Measurements from ENCODE around the gene GLI1.

The GLI1 gene

DNA sequence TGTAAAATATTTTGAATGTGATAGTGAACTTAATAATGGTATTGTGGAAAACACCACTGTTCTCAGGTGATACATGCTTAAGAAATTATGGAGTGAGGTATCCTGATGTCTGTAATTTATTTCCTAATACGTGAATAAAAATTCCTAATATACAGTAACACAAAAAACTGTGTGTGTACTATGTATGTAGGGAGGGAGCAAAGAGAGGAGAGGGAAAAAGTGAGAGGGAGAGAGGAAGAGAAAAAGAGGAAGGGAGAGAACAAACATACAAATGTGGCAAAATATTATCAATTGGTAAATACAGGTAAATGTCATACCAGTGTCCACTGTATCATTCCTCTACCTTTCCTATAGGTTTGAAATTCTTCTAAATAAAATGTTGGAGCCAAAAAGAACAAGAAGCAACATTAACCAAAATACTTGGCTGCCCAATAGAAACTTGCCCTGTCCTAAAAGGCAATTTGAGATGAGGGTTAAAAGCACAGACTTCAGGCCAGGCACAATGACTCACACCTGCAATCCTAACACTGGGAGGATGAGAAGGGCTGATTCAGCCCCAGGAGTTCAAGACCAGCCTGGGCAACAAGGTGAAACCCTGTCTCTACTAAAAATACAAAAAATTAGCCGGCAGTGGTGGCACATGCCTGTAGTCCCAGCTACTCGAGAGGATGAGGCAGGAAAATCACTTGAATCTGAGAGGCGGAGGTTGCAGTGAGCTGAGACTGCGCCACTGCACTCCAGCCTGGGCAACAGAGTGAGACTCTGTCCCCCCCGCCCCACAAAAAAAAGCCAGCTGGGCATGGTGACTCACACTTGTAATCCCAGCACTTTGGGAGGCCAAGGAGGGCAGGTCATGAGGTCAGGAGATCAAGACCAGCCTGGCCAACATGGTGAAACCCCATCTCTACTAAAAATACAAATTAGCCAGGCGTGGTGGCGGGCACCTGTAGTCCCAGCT is 43.3 kb upstream of the GLI1 start:
- Histone ChIP-seq H3K27me3 (ENCODE audit: low read length) (no peaks in the 10 kb centered on the region), H4K20me1 (ENCODE audit: low read depth, low read length) (no peaks in the 10 kb centered on the region), H3K9me2 (replicated peaks; ENCODE audit: insufficient read depth, low read length) (no peaks in the 10 kb centered on the region), H3K27ac (ENCODE audit: low read depth, low read length) (no peak overlapping the region), H3K4me2 (ENCODE audit: low read depth, low read length, poor library complexity, severe bottlenecking) (no peak overlapping the region), H3K79me2 (ENCODE audit: insufficient read depth, low read length) (peaks cover 70% of the 10 kb centered on the region), H3K4me3 (ENCODE audit: insufficient read depth, low read length, poor library complexity, severe bottlenecking) (no peak overlapping the region), H3K9me3 (ENCODE audit: insufficient read depth, low read length) (no peaks in the 10 kb centered on the region), H3K9ac (ENCODE audit: low read length) (no peak overlapping the region), H3K36me3 (ENCODE audit: low read length) (no peaks in the 10 kb centered on the region), H2AFZ (ENCODE audit: low read depth, low read length, severe bottlenecking) (no peak overlapping the region), H3F3A (ENCODE audit: insufficient read depth) (peaks cover 3% of the 10 kb centered on the region; the same call in 1 of the 2 replicates)
- TF ChIP-seq EZH2phosphoT487 (conservative IDR thresholded peaks at IDR 0.05; ENCODE audit: low read length), result no peak
- TF ChIP-seq CTCF (IDR thresholded peaks at IDR 0.05; ENCODE audit: insufficient read depth, low read length, poor library complexity, severe bottlenecking), result no peak

GRCh38 chr12:57418255-57418654 is 41.3 kb upstream of the GLI1 start:
- H3K9me3 ChIP-seq (ENCODE audit: insufficient read depth, low read length), result no peaks in the 10 kb centered on the region

GRCh38 chr12:57419495-57419894 is 40.1 kb upstream of the GLI1 start:
- H3K9ac ChIP-seq (ENCODE audit: low read length), result no peak overlapping the region
- H3K79me2 ChIP-seq (ENCODE audit: insufficient read depth, low read length), result peaks cover 61% of the 10 kb centered on the region
- no peak overlapping the region for H3K4me3 ChIP-seq (ENCODE audit: insufficient read depth, low read length, poor library complexity, severe bottlenecking)
- TF ChIP-seq CTCF (IDR thresholded peaks at IDR 0.05; ENCODE audit: insufficient read depth, low read length, poor library complexity, severe bottlenecking), result no peak
- no peak for TF ChIP-seq EZH2phosphoT487 (conservative IDR thresholded peaks at IDR 0.05; ENCODE audit: low read length)
- H4K20me1 ChIP-seq (ENCODE audit: low read depth, low read length), result no peaks in the 10 kb centered on the region
- H3K36me3 ChIP-seq (ENCODE audit: low read length), result no peaks in the 10 kb centered on the region
- no peaks in the 10 kb centered on the region for H3K9me3 ChIP-seq (ENCODE audit: insufficient read depth, low read length)
- no peak overlapping the region for H2AFZ ChIP-seq (ENCODE audit: low read depth, low read length, severe bottlenecking)
- H3K4me2 ChIP-seq (ENCODE audit: low read depth, low read length, poor library complexity, severe bottlenecking), result no peak overlapping the region
- H3K27ac ChIP-seq (ENCODE audit: low read depth, low read length), result no peak overlapping the region
- no peaks in the 10 kb centered on the region for H3K27me3 ChIP-seq (ENCODE audit: low read length)
- H3F3A ChIP-seq (ENCODE audit: insufficient read depth), result peaks cover 3% of the 10 kb centered on the region; the same call in 1 of the 2 replicates
- no peaks in the 10 kb centered on the region for H3K9me2 ChIP-seq (replicated peaks; ENCODE audit: insufficient read depth, low read length)

More at GRCh38 chr12:57418255-57418654, 41.3 kb upstream of the GLI1 start:
- Histone ChIP-seq H3K27ac (ENCODE audit: low read depth, low read length) (no peak overlapping the region), H4K20me1 (ENCODE audit: low read depth, low read length) (no peaks in the 10 kb centered on the region), H3K79me2 (ENCODE audit: insufficient read depth, low read length) (peaks cover 63% of the 10 kb centered on the region), H3K4me3 (ENCODE audit: insufficient read depth, low read length, poor library complexity, severe bottlenecking) (no peak overlapping the region), H3F3A (ENCODE audit: insufficient read depth) (peaks cover 3% of the 10 kb centered on the region; the same call in 1 of the 2 replicates), H3K27me3 (ENCODE audit: low read length) (no peaks in the 10 kb centered on the region), H3K9me2 (replicated peaks; ENCODE audit: insufficient read depth, low read length) (no peaks in the 10 kb centered on the region), H2AFZ (ENCODE audit: low read depth, low read length, severe bottlenecking) (no peak overlapping the region), H3K9ac (ENCODE audit: low read length) (no peak overlapping the region), H3K4me2 (ENCODE audit: low read depth, low read length, poor library complexity, severe bottlenecking) (no peak overlapping the region), H3K36me3 (ENCODE audit: low read length) (no peaks in the 10 kb centered on the region)
- no peak for TF ChIP-seq EZH2phosphoT487 (conservative IDR thresholded peaks at IDR 0.05; ENCODE audit: low read length)
- no peak for TF ChIP-seq CTCF (IDR thresholded peaks at IDR 0.05; ENCODE audit: insufficient read depth, low read length, poor library complexity, severe bottlenecking)
